Lower lobe of right lung (tissue), 2 donors: Measurements from ENCODE around the gene PPP3CA. TPM values are rescaled to one million over a fixed set of nuclear protein-coding genes. Genes with fewer than 3 reads are reported as not detected.

Experiments used
- ATAC-seq, 2 donors: fragments of 200-7000 bp; cut with Tn5 transposase; one replicate each; pipeline ENCODE4 v1.9.1; 2020 to 2022; ENCODE audit warnings: mild to moderate bottlenecking in 2 of 2, moderate library complexity in 2 of 2
- DNase-seq: peaks from one replicate; pipeline ENCODE4 v3.0.0-alpha.2; 2020
- H3K27ac ChIP-seq: fragments of 200-600 bp; one replicate; pipeline ENCODE4 v1.8.0; 2022
- H3K27me3 ChIP-seq: fragments of 200-600 bp; one replicate; pipeline ENCODE4 v1.8.0; 2022; ENCODE audit warnings: low read depth
- H3K36me3 ChIP-seq: fragments of 200-600 bp; one replicate; pipeline ENCODE4 v1.8.0; 2022; ENCODE audit warnings: mild to moderate bottlenecking
- H3K4me1 ChIP-seq: fragments of 200-600 bp; one replicate; pipeline ENCODE4 v1.8.0; 2022
- H3K4me3 ChIP-seq: fragments of 200-600 bp; one replicate; pipeline ENCODE4 v1.8.0; 2022; ENCODE audit warnings: mild to moderate bottlenecking
- H3K9me3 ChIP-seq: fragments of 200-600 bp; one replicate; pipeline ENCODE4 v1.8.0; 2022
- CTCF ChIP-seq: fragments of 200-600 bp; IDR thresholded peaks from one replicate; pipeline ENCODE4 v1.8.0; 2022; ENCODE audit warnings: antibody characterized with exemption, mild to moderate bottlenecking
- intact Hi-C: fragments of 100-400 bp; cut with DNase I; formaldehyde crosslinking; loops from one replicate; pipeline ENCODE4 v1.11.0; 2022
- total RNA-seq: library from RNA; stranded (reverse); fragmentation: NEBNext Ultra II Directional; extraction: Animal tissue kit (Norgen Biotek cat#: 25700); gene quantifications from one replicate; pipeline ENCODE4 v1.2.1, GENCODE V29; 2021
- donor health status: DM: no; HTN: yes; CAD: no; lungs with severe emphysema.

Gene PPP3CA
- total RNA-seq, 1 donor from 2014 or later: 50.2 TPM

- TF ChIP-seq CTCF: no peak
- Histone ChIP-seq H3K4me3 (no peak overlapping the region), H3K4me1 (no peaks in the 10 kb centered on the region), H3K9me3 (no peaks in the 10 kb centered on the region), H3K27me3 (no peaks in the 10 kb centered on the region), H3K27ac (no peak overlapping the region), H3K36me3 (no peaks in the 10 kb centered on the region)
- DNase-seq: no peak
- ATAC-seq: no peak
- intact Hi-C loops: no loop called here
Measured at GRCh38 chr4:101244349-101244748, 103.0 kb downstream of the PPP3CA start.

GRCh38 chr4:101242441-101242840 lies 104.9 kb downstream of the PPP3CA start:
- Histone ChIP-seq H3K27me3 (no peaks in the 10 kb centered on the region), H3K4me1 (peaks cover 16% of the 10 kb centered on the region), H3K36me3 (no peaks in the 10 kb centered on the region), H3K27ac (no peak overlapping the region), H3K9me3 (no peaks in the 10 kb centered on the region), H3K4me3 (no peak overlapping the region)
- ATAC-seq (no peak), DNase-seq (no peak)
- no peak for TF ChIP-seq CTCF
- intact Hi-C loops: no loop called here

DNA sequence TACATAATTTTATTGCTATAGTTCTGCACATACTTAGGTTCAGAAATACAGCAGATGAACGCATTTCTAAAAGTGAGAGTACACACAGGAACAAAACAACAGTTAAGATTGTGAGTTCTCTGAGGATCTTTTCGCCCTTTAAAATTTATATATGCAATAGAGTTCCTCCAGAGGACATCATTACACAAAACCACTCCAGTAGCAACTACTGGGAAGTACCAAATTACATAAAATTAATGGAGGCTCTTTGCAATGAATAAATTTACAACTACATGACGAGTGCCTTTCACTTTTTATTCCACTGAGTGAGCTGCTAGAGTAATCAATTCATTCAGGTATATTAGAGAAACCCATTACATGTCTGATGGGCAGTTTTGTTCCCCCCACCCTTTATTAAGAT lies 107.2 kb downstream of the PPP3CA start:
- intact Hi-C loops: no loop called here
- ATAC-seq (no peak), DNase-seq (no peak)
- Histone ChIP-seq H3K27ac (no peak overlapping the region), H3K4me3 (no peak overlapping the region), H3K36me3 (no peaks in the 10 kb centered on the region), H3K27me3 (no peaks in the 10 kb centered on the region), H3K4me1 (peaks cover 16% of the 10 kb centered on the region), H3K9me3 (no peaks in the 10 kb centered on the region)
- TF ChIP-seq CTCF: no peak

- no peak overlapping the region for H3K4me3 ChIP-seq
- peaks cover 16% of the 10 kb centered on the region for H3K4me1 ChIP-seq
- DNase-seq (no peak), ATAC-seq (no peak)
- intact Hi-C loops: no loop called here
- H3K27me3 ChIP-seq: no peaks in the 10 kb centered on the region
- no peaks in the 10 kb centered on the region for H3K9me3 ChIP-seq
- TF ChIP-seq CTCF: no peak
- no peak overlapping the region for H3K27ac ChIP-seq
- H3K36me3 ChIP-seq: no peaks in the 10 kb centered on the region
Measured at GRCh38 chr4:101239665-101240064, 107.7 kb downstream of the PPP3CA start.

GRCh38 chr4:101238706-101239105 lies 108.6 kb downstream of the PPP3CA start:
- peak in 1 of 2 donors; percentile 56 for ATAC-seq
- H3K4me3 ChIP-seq: no peak overlapping the region
- peaks cover 16% of the 10 kb centered on the region for H3K4me1 ChIP-seq
- H3K9me3 ChIP-seq: no peaks in the 10 kb centered on the region
- H3K27me3 ChIP-seq: no peaks in the 10 kb centered on the region
- TF ChIP-seq CTCF: no peak
- intact Hi-C loops: no loop called here
- no peaks in the 10 kb centered on the region for H3K36me3 ChIP-seq
- no peak overlapping the region for H3K27ac ChIP-seq
- no peak for DNase-seq

DNA sequence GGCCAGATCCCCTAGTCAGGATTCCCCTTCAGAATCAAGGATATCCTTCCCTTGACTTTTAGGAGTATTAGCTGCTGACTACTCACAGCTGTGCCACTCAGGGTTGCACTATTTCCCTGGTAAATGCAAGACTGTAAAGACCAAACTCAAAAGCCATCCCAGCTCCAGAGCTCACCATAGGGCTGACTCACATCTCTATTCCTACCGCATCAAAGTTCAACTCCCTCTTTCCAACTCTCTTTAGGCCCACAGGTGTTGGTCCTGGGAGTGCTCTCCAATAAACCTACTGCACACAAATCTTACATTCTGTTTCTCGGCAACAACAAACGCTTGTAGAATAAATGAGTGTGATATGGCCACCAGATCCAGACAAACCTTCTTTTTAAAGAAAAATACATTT lies 109.6 kb downstream of the PPP3CA start:
- peaks cover 16% of the 10 kb centered on the region for H3K4me1 ChIP-seq
- no peak overlapping the region for H3K4me3 ChIP-seq
- ATAC-seq: no peak
- no peak for TF ChIP-seq CTCF
- intact Hi-C loops: no loop called here
- no peaks in the 10 kb centered on the region for H3K36me3 ChIP-seq
- DNase-seq: no peak
- no peaks in the 10 kb centered on the region for H3K9me3 ChIP-seq
- no peak overlapping the region for H3K27ac ChIP-seq
- H3K27me3 ChIP-seq: no peaks in the 10 kb centered on the region
